ENCODE results near the gene LIM2.

GRCh38 chr19:51331193-51331592, 56.6 kb downstream of the LIM2 start:
- TF ChIP-seq ZC3H10 (CRISPR knock-in tag; IDR thresholded peaks at IDR 0.05) = no peak
- no peak for TF ChIP-seq ARNTL (CRISPR knock-in tag; IDR thresholded peaks at IDR 0.05; ENCODE audit: borderline replicate concordance, low read depth)
- TF ChIP-seq CREB5 (CRISPR knock-in tag; IDR thresholded peaks at IDR 0.05; ENCODE audit: low read depth) = no peak

All from SK-N-SH treated with all-trans-retinoic acid at 6 μM for 48 hours (cell line).